Left kidney (tissue), 2 donors: ENCODE results near the gene UBASH3A. TPM values are rescaled to one million over a fixed set of nuclear protein-coding genes. Genes with fewer than 3 reads are reported as not detected.

ENCODE experiments used
- DNase-seq: peaks from one replicate; pipeline ENCODE4 v3.0.0-alpha.2; 2013
- polyA plus RNA-seq: library from polyadenylated mRNA; unstranded; fragments of 120-200 nt; gene quantifications from one replicate; pipeline ENCODE4 v1.2.1, GENCODE V29; 2013; ENCODE audit not compliant: insufficient read length

The UBASH3A gene
- polyA plus RNA-seq, 1 donor, result not detected

DNA sequence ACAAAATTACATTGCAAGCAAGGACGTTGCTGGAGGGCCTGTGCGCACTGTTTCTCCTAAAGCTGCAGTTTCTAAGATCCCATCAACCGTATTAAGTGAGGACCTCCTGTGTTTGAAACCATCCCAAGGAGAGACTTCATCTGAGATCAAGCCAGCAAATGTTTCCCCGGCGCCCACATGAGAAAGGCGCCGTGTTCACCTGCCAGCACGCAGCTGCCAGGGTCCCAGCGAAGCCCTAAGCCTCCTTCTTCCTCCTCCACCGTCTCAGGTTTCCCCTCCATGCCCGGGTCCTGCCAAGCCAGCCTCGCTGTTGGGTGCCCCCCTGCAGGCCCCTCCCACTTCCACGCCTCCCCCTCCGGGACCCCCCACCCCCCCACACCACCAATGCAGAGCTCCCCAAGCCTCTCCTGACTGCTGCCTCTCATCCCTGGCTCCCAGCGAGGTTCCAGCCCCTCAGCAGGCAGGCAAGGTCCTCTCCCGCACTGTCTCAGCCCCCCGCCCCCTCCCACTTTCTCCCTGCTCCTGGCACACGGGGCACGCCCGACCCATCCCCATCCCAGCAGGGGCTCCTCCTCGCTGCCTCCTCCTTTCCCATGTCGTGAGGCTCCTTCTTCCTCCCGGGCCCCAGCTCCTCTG lies 28.7 kb upstream of the UBASH3A start:
- no peak for DNase-seq

- no peak for DNase-seq
These were observed 28.2 kb upstream of the UBASH3A start for GRCh38 chr21:42375506-42375905.

DNA sequence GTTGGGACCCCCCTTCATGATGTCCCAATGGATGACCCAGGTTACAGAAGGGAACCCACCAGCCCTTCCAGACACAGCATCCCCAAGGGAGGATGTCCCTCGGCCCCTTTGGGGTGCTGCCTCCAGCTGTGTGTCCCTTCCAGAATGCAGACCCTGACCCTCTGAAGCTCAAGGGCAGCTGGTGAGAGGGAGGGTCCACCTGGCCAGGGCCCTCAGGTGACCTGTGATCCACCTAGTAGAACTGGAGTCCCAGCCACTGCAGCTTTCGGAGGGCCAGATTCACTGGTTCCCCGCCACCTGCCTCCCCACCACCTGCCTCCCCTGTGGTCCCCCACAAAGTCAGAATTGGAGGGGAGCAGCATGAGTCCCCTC lies 27.8 kb upstream of the UBASH3A start:
- DNase-seq, result no peak

- no peak for DNase-seq
These were observed 27.2 kb upstream of the UBASH3A start for GRCh38 chr21:42376338-42376982.

DNA sequence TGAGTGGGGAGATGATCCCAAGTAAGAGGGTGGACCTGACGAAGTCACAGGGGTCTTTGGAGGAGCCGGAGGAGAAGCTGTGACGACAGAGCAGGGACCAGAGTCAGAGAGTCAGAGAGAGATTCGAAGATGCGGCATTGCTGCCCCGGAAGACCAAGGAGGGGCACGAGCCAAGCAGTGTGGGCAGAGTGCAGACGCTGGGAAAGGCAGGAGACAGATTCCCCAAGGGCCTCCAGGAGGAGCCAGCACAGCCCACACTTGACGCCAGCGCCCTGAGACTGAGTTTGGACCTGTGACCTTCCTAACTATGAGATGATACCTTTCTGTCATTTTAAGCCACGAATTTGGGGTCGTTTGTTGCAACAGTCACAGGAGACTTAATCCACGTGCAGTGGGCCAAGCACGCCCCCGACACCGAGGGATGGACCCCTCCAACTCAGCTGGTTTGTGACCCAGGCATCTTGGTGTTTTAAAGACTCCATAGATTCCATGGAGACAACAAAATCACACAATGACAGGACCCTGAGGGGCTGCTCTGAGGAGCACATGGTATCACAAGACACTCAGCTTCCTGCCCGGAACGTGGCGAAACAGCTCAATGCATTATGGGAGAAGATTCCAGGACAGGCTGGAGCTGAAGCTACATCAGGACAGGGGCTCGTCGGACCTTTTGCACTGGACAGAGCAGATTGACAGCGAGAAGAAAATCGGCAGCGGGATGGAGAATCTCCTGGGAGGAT lies 26.3 kb upstream of the UBASH3A start:
- no peak for DNase-seq

- DNase-seq, result no peak
These were observed 25.8 kb upstream of the UBASH3A start for GRCh38 chr21:42377951-42378340.

DNA sequence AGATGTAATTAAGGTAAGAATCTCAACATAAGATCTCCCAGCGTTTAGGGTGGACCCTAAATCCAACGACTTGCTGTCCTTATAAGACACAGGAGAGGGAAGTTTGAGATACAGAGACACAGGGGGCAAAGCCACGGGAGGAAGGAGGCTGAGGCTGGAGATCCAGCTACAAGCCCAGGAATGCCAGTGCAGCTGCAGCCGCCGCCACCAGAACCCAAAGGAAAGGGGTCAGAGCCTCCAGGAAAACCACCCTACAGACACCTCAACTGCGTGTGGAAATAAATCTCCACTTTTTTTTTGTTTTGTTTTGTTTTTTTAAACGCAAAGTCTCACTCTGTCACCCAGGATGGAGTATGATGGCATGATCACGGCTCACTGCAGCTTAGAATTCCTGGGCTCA lies 25.3 kb upstream of the UBASH3A start:
- no peak for DNase-seq

DNA sequence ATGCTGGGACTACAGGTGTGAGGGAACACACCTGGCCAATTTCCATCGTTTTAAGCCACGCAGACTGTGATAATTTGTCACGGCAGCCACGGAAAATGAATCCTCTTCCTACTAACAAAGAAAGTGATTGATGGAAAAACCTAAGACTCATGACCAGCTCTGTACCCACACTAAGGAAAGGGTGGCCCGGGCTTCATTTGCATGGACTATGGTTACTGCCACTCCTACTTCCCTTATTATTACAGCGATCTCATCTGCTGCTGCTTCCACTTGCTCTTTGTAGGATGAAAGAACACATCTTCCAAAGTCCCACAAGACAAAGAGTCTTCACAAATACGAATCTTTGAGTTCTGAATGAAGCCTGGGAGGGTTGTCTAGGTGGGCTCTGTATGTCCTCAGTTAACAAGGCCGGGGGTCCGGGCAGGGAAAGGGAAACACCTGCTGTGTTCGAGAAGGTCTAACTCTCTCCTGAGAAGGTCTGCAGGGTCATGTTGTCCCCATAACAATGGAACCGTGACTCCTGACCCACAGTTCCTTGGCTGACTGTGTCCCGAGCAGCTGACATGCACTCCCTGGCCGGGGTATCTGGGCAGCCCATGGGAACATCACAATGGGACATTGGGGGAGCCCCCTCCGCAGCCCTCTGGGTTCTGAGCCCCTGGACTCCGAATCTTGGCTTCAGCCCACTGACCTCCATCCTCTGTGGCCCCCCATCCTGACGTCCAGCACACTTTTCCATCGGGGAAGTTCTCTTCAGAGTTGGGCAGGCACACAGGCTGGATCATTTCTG lies 24.1 kb upstream of the UBASH3A start:
- no peak for DNase-seq

DNA sequence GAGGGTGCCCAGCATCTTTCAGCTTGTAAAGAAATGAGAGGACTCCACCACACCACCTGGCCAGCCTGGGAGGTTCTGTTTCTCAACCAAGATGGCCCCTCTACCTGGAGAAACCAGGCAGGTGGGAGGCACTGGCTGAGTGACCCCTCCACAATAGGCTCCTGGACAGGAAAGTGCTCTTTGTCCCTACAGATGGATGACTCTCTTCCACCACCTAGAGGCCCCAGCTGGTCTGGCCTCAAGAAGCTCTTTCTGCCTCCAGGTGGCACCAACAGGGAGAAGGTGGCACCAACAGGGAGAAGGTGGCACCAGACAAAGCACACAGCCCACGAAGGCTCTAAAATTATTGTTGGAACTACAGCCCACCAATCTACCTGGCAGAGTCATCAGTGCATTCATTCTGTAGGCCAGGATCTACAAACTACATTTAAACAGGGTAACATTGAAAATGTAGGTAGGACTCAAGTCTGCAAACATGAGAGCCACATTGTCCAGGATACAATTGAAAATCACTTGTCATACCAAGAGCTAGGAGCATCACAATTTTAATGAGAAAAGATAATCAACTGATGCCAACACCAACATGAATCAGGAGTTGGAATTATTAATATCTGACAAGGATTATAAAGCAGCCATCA lies 22.2 kb upstream of the UBASH3A start:
- DNase-seq, result no peak

- DNase-seq, result no peak
These were observed 20.8 kb upstream of the UBASH3A start for GRCh38 chr21:42382915-42383314.

DNA sequence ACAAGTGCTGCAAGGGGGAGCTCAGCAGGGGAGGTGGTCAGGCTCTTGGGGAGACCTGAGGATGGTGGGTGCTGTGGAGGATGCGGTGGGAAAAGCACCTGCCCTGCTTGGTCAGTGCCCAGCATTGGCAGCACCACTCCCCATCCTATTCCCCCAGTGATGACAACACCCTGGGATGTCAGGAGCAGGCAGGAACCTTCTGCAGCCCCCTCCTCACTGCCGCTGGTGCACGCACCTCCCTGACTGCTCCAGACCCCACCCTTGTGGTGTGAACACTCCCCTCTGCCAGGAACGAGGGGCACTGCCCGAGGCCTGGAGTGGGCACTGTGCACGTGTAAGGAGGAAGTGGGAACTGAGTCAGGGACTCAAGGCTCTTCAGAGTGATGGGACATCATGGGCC lies 20.4 kb upstream of the UBASH3A start:
- no peak for DNase-seq

DNA sequence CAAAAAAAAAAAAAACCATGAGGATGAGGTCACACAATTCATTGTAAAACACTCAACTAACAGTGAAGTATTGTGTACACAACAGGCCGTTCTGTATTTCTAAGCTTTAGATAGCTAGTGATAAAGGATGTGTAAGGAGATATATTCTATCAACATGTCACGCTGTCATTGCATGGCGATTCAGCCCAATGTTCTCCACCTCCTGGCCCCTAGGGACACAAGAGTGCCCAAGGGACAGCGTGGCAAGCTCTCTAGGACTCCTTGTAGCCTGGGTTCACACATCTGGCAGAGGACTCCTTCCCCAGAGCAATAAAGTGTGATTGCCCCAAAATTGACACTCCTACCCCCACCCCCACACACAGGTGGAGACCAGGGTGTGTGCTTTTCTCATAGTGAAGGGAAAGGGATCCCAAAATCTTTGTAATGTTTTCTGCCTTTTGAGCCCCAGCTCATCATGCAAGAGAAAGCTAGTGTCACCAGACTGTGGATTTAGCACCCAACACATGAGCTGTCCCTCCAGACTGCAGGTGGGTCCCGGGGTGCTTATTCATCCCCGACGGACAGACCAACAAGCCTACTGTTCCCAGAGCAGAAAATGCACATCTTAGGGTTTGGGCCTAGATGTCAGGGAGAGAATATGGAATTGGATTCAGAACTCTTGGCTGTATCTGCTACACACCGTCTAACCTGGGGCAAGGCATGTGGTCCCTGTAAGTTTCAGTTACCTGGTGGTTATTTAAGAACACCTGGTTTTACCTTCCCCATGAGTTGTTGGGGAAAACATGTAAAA lies 19.4 kb upstream of the UBASH3A start:
- no peak for DNase-seq

- no peak for DNase-seq
These were observed 18.7 kb upstream of the UBASH3A start for GRCh38 chr21:42384989-42385388.

- DNase-seq, result no peak
These were observed 18.1 kb upstream of the UBASH3A start for GRCh38 chr21:42385619-42386018.

DNA sequence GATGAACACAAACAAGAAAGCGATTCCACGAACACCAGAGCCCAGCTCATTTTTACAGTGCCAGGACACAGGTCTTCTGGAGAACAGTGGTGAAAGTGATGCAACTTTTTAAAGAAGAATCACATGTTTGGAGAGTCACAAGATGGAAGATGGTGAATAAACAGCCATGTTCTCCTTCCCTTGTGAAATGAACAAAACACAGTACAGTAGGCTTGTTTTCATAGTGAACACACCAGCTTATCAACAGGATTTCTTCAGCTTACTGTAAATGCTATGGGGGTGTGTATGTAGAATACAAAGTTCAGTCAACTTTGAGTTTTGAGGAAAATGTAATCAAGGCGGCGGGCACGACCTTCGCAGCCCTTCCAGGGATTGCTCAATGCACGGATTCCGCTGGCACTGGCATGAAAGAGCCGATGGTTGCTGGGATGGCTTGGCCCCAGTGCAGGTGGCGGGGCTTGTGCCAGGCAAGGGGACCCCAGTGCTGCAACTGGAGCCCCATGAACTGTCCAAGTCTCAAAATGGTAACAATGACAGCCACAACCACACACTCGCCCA lies 17.6 kb upstream of the UBASH3A start:
- no peak for DNase-seq

- DNase-seq, result no peak
These were observed 16.5 kb upstream of the UBASH3A start for GRCh38 chr21:42387164-42387563.

GRCh38 chr21:42387843-42388340 lies 15.8 kb upstream of the UBASH3A start:
- DNase-seq, result no peak

- DNase-seq, result no peak
These were observed 14.8 kb upstream of the UBASH3A start for GRCh38 chr21:42388740-42389448.

DNA sequence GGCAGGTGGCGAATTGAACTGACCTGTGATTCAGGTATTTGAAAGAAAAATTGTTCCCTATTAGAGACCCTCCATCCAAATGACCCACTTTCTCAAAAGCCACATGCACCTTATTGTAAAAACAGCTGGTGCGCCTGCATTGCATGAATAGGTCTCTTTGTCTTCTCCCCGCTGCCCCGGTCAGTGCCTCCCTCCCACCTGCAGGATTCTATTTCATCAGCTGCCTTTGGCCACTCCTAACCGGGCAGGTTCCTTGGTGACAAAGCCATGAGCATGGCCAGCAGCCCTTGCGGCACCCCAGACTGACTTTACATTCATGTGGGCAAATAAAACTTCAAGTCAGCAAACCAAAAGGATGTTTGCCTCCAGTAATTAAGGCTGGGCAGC lies 14.3 kb upstream of the UBASH3A start:
- DNase-seq, result peak; percentile 61

- no peak for DNase-seq
These were observed 13.5 kb upstream of the UBASH3A start for GRCh38 chr21:42390193-42390592.
